Heart right ventricle (tissue), 16 donors: ENCODE results near the gene GMDS. TPM values are rescaled to one million over a fixed set of nuclear protein-coding genes. Genes with fewer than 3 reads are reported as not detected.

Source experiments
- ATAC-seq, 8 donors: fragments of 200-7000 bp; cut with Tn5 transposase; one replicate each; pipeline ENCODE4 v1.9.1; 2020; ENCODE audit warnings: mild to moderate bottlenecking in 8 of 8, moderate library complexity in 8 of 8, moderate number of reproducible peaks in 1 of 8
- DNase-seq, 2 donors: peaks; one replicate each; pipeline ENCODE4 v3.0.0-alpha.2; 2020
- H3K27ac ChIP-seq, 10 donors: fragments of 200-600 bp; sonication (generic) in 2 of 10; one replicate each; pipeline versions ENCODE4 v1.5.0 to v1.8.0; 2020 to 2022; ENCODE audit warnings: mild to moderate bottlenecking in 3 of 10
- H3K27me3 ChIP-seq, 7 donors: fragments of 200-600 bp; one replicate each; pipeline ENCODE4 v1.8.0; 2021 to 2022; ENCODE audit warnings: mild to moderate bottlenecking in 2 of 7
- H3K36me3 ChIP-seq, 9 donors: fragments of 200-600 bp; sonication (generic) in 1 of 9; one replicate each; pipeline versions ENCODE4 v1.5.0 to v1.8.0; 2020 to 2022; ENCODE audit warnings: mild to moderate bottlenecking in 2 of 9
- H3K4me1 ChIP-seq, 9 donors: fragments of 200-600 bp; sonication (generic) in 1 of 9; one replicate each; pipeline versions ENCODE4 v1.5.0 to v1.8.0; 2020 to 2022; ENCODE audit warnings: mild to moderate bottlenecking in 4 of 9
- H3K4me3 ChIP-seq, 10 donors: fragments of 200-600 bp; sonication (generic) in 2 of 10; one replicate each; pipeline versions ENCODE4 v1.5.0 to v1.8.0; 2020 to 2022; ENCODE audit warnings: mild to moderate bottlenecking in 7 of 10, moderate library complexity in 2 of 10
- H3K9me3 ChIP-seq, 11 donors: fragments of 200-600 bp in 10 of 11; sonication (generic) in 2 of 11; one replicate each; pipeline versions ENCODE4 v1.5.0 to v1.8.0; 2013 to 2022; ENCODE audit warnings: mild to moderate bottlenecking in 2 of 11, control low read depth in 1 of 11, moderate library complexity in 1 of 11
- CTCF ChIP-seq, 9 donors: fragments of 200-600 bp; sonication (generic) in 2 of 9; IDR thresholded peaks; one replicate each; pipeline versions ENCODE4 v1.5.0 to v1.8.0; 2021 to 2022; ENCODE audit warnings: antibody characterized with exemption in 9 of 9, mild to moderate bottlenecking in 5 of 9, moderate library complexity in 1 of 9
- WGBS, 2 donors: extraction: QIAGEN DNeasy Blood & Tissue Kit; methylation state at CpG; one replicate each; pipeline ENCODE4 v1.1.7; 2013; ENCODE audit warnings: inconsistent platforms in 1 of 2; 5-methylcytosine and 5-hydroxymethylcytosine counted together
- intact Hi-C, 10 donors: fragments of 100-400 bp; cut with DNase I; formaldehyde crosslinking; loops; one replicate each; pipeline versions ENCODE4 v1.11.1 to v1.14.2; 2022
- polyA plus RNA-seq, 2 donors: library from polyadenylated mRNA; stranded (reverse); fragments of 200-250 nt; gene quantifications; one replicate each; pipeline ENCODE4 v1.2.3, GENCODE V29; 2013
- total RNA-seq, 10 donors: library from RNA; stranded (reverse); fragmentation: NEBNext Ultra II Directional in 3 of 10; extraction: Animal tissue kit (Norgen Biotek cat#: 25700) in 3 of 10; gene quantifications; one replicate each; pipeline versions ENCODE4 v1.2.1 to v1.2.4, GENCODE V29; 2021 to 2023
- donor health status: Arrhythmogenic right ventricular cardiomyopathy.
- donor health status: ischemic (EF 13 %, LVEDD 7.1; RV severe dilation, severe dysfunction).
- donor health status: healthy with polysubstance abuse.
- donor health status: DM: no; HTN: yes; CAD: no.
- donor health status: DM: no; HTN: no; CAD: no.
- donor health status: ischemic (EF 25% LVEDD 6.9; RV normal size, moderate dysfunction).
- donor health status: ischemic (EF 25% LVEDD 5.7; RV mildly dilated, moderate dysfunction).
- donor health status: healthy.
- donor health status: DM: yes; HTN: yes; CAD: no.
- donor health status: Ischemic cardiomyopathy.
- donor health status: ischemic (EF 35%, LVEDD 5.7; RV mildly dilated, moderate dysfunction).
- donor health status: nonischemic (EF 11% LVEDD 7.7; RV severe dilation, severe dysfunction).
- donor health status: DM: yes; HTN: yes; CAD: no.
- donor health status: PGD.
- donor health status: ischemic (EF 29% LVEDD 5.4; RV normal size, mild dysfunction).
- donor health status: nonischemic (EF 23%, LVEDD 6.1; RV moderate dilation, normal function).

The GMDS gene
- total and polyA plus RNA-seq, 12 donors = 5.0 to 10.6 (median 6.9) TPM

DNA sequence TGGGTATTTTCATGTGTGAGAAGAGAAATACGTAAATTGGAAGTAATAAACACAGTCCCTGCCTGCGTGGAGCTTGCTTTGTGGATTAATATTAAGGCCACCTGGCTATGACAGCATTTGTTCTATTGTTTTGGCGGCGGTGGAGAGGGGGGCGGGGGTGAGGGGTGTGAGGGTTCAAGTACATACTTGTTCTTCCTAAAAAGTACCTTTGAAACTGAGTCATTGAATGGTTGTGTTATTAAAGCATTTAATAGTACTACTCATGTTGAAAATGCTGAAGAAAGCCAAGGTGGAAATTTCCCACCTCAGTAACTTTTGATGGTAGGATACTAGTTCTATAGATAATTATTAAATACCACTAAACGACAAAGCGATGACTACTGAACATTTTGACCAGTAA lies 540.7 kb downstream of the GMDS start:
- TF ChIP-seq CTCF (IDR thresholded peaks at IDR 0.05) = no peak
- Histone ChIP-seq H3K36me3 (no peaks in the 10 kb centered on the region), H3K4me1 (peaks cover 0 to 26% (median 0%) of the 10 kb centered on the region in 9 donors), H3K27me3 (no peaks in the 10 kb centered on the region), H3K27ac (no peak overlapping the region), H3K4me3 (no peak overlapping the region), H3K9me3 (no peaks in the 10 kb centered on the region)
- intact Hi-C loops = loop anchor here in 1 of 10 donors (10.0 kb wide), 1 partner anchor 50 kb away; no protein-coding TSS in a partner anchor
- ATAC-seq = no peak
- WGBS, 2 donors = 77 to 83% methylated on average over 7 of the region's 7 CpGs
- no peak for DNase-seq

- no peaks in the 10 kb centered on the region for H3K9me3 ChIP-seq
- no peak for TF ChIP-seq CTCF (IDR thresholded peaks at IDR 0.05)
- no peaks in the 10 kb centered on the region for H3K27me3 ChIP-seq
- H3K27ac ChIP-seq = no peak overlapping the region
- DNase-seq (no peak), ATAC-seq (no peak)
- no peaks in the 10 kb centered on the region for H3K36me3 ChIP-seq
- H3K4me3 ChIP-seq = no peak overlapping the region
- H3K4me1 ChIP-seq = peaks cover 0 to 26% (median 0%) of the 10 kb centered on the region in 9 donors
- intact Hi-C loops = loop anchor here in 1 of 10 donors (10.0 kb wide), 1 partner anchor 51 kb away; no protein-coding TSS in a partner anchor
- 72 to 74% methylated on average over 6 of the region's 6 CpGs for WGBS, 2 donors
Observed at GRCh38 chr6:1703923-1704322, 541.5 kb downstream of the GMDS start.

GRCh38 chr6:1703091-1703855 lies 542.1 kb downstream of the GMDS start:
- H3K27me3 ChIP-seq = no peaks in the 10 kb centered on the region
- DNase-seq (no peak), ATAC-seq (no peak)
- H3K9me3 ChIP-seq = no peaks in the 10 kb centered on the region
- TF ChIP-seq CTCF (IDR thresholded peaks at IDR 0.05) = no peak
- intact Hi-C loops = loop anchor here in 1 of 10 donors (10.0 kb wide), 1 partner anchor 52 kb away; no protein-coding TSS in a partner anchor
- peaks cover 0 to 26% (median 0%) of the 10 kb centered on the region in 9 donors for H3K4me1 ChIP-seq
- no peaks in the 10 kb centered on the region for H3K36me3 ChIP-seq
- H3K4me3 ChIP-seq = no peak overlapping the region
- peak overlapping the region in 1 of 10 donors; percentile 6 for H3K27ac ChIP-seq
- WGBS, 2 donors = 88 to 89% methylated on average over 9 of the region's 9 CpGs

DNA sequence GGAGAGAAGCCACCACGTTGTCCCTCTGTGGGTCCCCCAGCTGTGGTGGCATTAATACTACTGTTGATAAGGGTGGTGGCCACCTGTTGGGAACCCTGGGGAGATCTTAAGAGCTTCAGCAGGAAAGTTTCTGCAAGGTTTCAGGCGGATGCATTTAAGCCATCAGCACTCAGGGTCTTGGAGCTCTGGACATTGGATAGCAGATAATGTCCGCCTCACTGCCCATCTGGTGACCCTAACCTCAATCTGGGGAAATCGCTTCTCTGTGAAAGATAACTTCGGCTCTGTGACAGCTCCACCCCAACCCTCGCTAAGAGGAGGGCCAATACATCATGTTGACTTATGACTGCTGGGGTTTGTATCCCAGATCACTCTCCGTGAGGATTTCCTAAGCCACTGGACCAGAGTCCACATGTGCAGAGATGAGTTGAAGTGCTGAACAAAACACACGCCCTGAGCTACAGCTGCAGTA lies 542.8 kb downstream of the GMDS start:
- ATAC-seq (peak in 2 of 8 donors; percentile 20 to 48), DNase-seq (no peak)
- H3K27ac ChIP-seq = peak overlapping the region in 1 of 10 donors; percentile 6
- intact Hi-C loops = loop anchor here in 1 of 10 donors (10.0 kb wide), 1 partner anchor 52 kb away; no protein-coding TSS in a partner anchor
- H3K9me3 ChIP-seq = no peaks in the 10 kb centered on the region
- H3K4me3 ChIP-seq = no peak overlapping the region
- WGBS, 2 donors = 65 to 66% methylated on average over 8 of the region's 8 CpGs
- no peak for TF ChIP-seq CTCF (IDR thresholded peaks at IDR 0.05)
- H3K4me1 ChIP-seq = peaks cover 0 to 30% (median 0%) of the 10 kb centered on the region in 9 donors
- H3K36me3 ChIP-seq = no peaks in the 10 kb centered on the region
- no peaks in the 10 kb centered on the region for H3K27me3 ChIP-seq
